Measurements from ENCODE around the gene PHPT1.

- TF ChIP-seq CTCF (IDR thresholded peaks at IDR 0.05; ENCODE audit: low read depth, low read length, missing input control) = no peak
- no peak for TF ChIP-seq RXRA (IDR thresholded peaks at IDR 0.05)
- no peak for TF ChIP-seq GABPA (IDR thresholded peaks at IDR 0.05 in 1 of 2, conservative IDR thresholded peaks at IDR 0.05 in 1 of 2)
- TF ChIP-seq RAD21 (IDR thresholded peaks at IDR 0.05) = no peak
- TF ChIP-seq NR2F2 (IDR thresholded peaks at IDR 0.05) = no peak
- no peak for TF ChIP-seq EGR1 (IDR thresholded peaks at IDR 0.05; ENCODE audit: low read depth in 2 of 2)
- TF ChIP-seq JUND (IDR thresholded peaks at IDR 0.05) = no peak
Observed at GRCh38 chr9:136889858-136890257, 40.6 kb downstream of the PHPT1 start.
